ENCODE data around the gene TSPO.

Gene TSPO

GRCh38 chr22:43171607-43172006 lies 20.2 kb downstream of the TSPO start:
- Histone ChIP-seq H3K27me3 (ENCODE audit: control insufficient read depth, insufficient read depth, low read length) (no peaks in the 10 kb centered on the region), H3K4me3 (ENCODE audit: low read depth, low read length) (no peak overlapping the region), H3K27ac (no peak overlapping the region), H3K4me1 (no peaks in the 10 kb centered on the region), H3K36me3 (ENCODE audit: control insufficient read depth, insufficient read depth, low read length) (no peaks in the 10 kb centered on the region), H3K9ac (no peak overlapping the region), H3K9me3 (ENCODE audit: control insufficient read depth, low read length) (no peaks in the 10 kb centered on the region), H3K4me2 (ENCODE audit: low read length) (no peak overlapping the region), H2AFZ (no peak overlapping the region), H3K79me2 (no peaks in the 10 kb centered on the region)
- TF ChIP-seq CTCF (IDR thresholded peaks at IDR 0.05): no peak

- Histone ChIP-seq H3K79me2 (no peaks in the 10 kb centered on the region), H3K9me3 (ENCODE audit: control insufficient read depth, low read length) (no peaks in the 10 kb centered on the region), H3K4me3 (ENCODE audit: low read depth, low read length) (no peak overlapping the region), H3K9ac (no peak overlapping the region), H3K27ac (no peak overlapping the region), H3K36me3 (ENCODE audit: control insufficient read depth, insufficient read depth, low read length) (no peaks in the 10 kb centered on the region), H3K27me3 (ENCODE audit: control insufficient read depth, insufficient read depth, low read length) (no peaks in the 10 kb centered on the region), H2AFZ (no peak overlapping the region), H3K4me2 (ENCODE audit: low read length) (no peak overlapping the region), H3K4me1 (no peaks in the 10 kb centered on the region)
- TF ChIP-seq CTCF (IDR thresholded peaks at IDR 0.05): no peak
Measured at GRCh38 chr22:43172191-43172590, 20.8 kb downstream of the TSPO start.

- H3K27ac ChIP-seq: no peak overlapping the region
- no peak overlapping the region for H3K4me2 ChIP-seq (ENCODE audit: low read length)
- TF ChIP-seq CTCF (IDR thresholded peaks at IDR 0.05): no peak
- H3K79me2 ChIP-seq: no peaks in the 10 kb centered on the region
- H3K27me3 ChIP-seq (ENCODE audit: control insufficient read depth, insufficient read depth, low read length): no peaks in the 10 kb centered on the region
- no peak overlapping the region for H3K9ac ChIP-seq
- H2AFZ ChIP-seq: no peak overlapping the region
- no peak overlapping the region for H3K4me3 ChIP-seq (ENCODE audit: low read depth, low read length)
- no peaks in the 10 kb centered on the region for H3K4me1 ChIP-seq
- H3K36me3 ChIP-seq (ENCODE audit: control insufficient read depth, insufficient read depth, low read length): no peaks in the 10 kb centered on the region
- H3K9me3 ChIP-seq (ENCODE audit: control insufficient read depth, low read length): no peaks in the 10 kb centered on the region
Measured at GRCh38 chr22:43173566-43173965, 22.2 kb downstream of the TSPO start.

GRCh38 chr22:43173976-43174720 lies 22.8 kb downstream of the TSPO start:
- Histone ChIP-seq H3K36me3 (ENCODE audit: control insufficient read depth, insufficient read depth, low read length) (no peaks in the 10 kb centered on the region), H3K4me2 (ENCODE audit: low read length) (no peak overlapping the region), H3K9ac (no peak overlapping the region), H3K27me3 (ENCODE audit: control insufficient read depth, insufficient read depth, low read length) (no peaks in the 10 kb centered on the region), H2AFZ (no peak overlapping the region), H3K4me1 (no peaks in the 10 kb centered on the region), H3K4me3 (ENCODE audit: low read depth, low read length) (no peak overlapping the region), H3K9me3 (ENCODE audit: control insufficient read depth, low read length) (no peaks in the 10 kb centered on the region), H3K27ac (no peak overlapping the region), H3K79me2 (no peaks in the 10 kb centered on the region)
- TF ChIP-seq CTCF (IDR thresholded peaks at IDR 0.05): no peak

GRCh38 chr22:43174941-43175531 lies 23.7 kb downstream of the TSPO start:
- no peak overlapping the region for H3K4me2 ChIP-seq (ENCODE audit: low read length)
- no peaks in the 10 kb centered on the region for H3K4me1 ChIP-seq
- H3K4me3 ChIP-seq (ENCODE audit: low read depth, low read length): no peak overlapping the region
- H3K9me3 ChIP-seq (ENCODE audit: control insufficient read depth, low read length): no peaks in the 10 kb centered on the region
- H2AFZ ChIP-seq: no peak overlapping the region
- TF ChIP-seq CTCF (IDR thresholded peaks at IDR 0.05): no peak
- no peak overlapping the region for H3K27ac ChIP-seq
- no peak overlapping the region for H3K9ac ChIP-seq
- no peaks in the 10 kb centered on the region for H3K36me3 ChIP-seq (ENCODE audit: control insufficient read depth, insufficient read depth, low read length)
- no peaks in the 10 kb centered on the region for H3K27me3 ChIP-seq (ENCODE audit: control insufficient read depth, insufficient read depth, low read length)
- no peaks in the 10 kb centered on the region for H3K79me2 ChIP-seq
